Inflammatory macrophage treated with lipopolysaccharide for 1 hour (primary cell): Measurements from ENCODE around the gene NCOA7.
"Not testable (repeated sequence)": the region's sequence is repeated elsewhere in the genome, so short reads cannot be mapped to it uniquely, and the experiment has no call there.

ENCODE experiments used
- DNase-seq, 2 donors: peaks; one replicate each; pipeline ENCODE4 v3.0.0-alpha.2; 2020 to 2022

The NCOA7 gene

DNA sequence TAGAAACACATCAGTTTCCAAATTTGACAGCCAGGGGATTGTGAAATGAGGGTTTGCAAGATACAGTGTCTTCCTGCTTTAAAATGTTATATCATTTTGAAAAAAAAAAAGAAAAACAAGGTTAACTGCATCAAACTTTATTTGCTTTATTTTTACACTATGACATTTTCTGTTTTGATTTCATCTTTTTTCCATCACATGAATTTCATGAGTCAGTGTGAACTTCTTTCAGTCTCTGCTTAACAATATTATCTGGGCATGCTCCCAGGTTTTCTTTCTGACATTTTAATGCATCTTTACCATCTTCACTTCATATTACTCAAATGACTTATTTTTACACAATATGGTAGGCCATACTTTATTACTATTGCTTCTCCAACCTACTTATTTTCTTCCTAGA lies 1.9 kb downstream of the NCOA7 start:
- DNase-seq: no peak

GRCh38 chr6:125793280-125793679 lies 2.5 kb downstream of the NCOA7 start:
- DNase-seq: no peak

DNA sequence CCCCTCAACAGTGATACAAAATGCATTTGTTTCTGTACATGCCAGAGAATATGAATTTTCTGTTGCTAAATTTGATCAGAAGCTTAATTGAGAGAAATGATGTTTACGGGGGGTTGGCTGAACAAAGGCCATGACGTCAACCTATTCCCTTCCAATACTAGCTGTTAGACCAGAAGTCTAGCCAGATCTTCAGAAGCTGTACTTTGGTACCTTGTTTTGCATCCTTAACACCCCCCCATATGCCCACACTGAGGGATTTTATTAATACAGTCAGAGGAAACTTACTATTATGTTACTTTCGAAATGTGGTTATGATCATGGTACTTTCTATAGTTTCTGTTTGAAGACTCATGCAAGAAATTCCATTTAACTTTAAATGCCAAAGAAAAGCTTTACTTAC lies 3.1 kb downstream of the NCOA7 start:
- DNase-seq: no peak

GRCh38 chr6:125794342-125795137 lies 3.8 kb downstream of the NCOA7 start:
- no peak for DNase-seq

DNA sequence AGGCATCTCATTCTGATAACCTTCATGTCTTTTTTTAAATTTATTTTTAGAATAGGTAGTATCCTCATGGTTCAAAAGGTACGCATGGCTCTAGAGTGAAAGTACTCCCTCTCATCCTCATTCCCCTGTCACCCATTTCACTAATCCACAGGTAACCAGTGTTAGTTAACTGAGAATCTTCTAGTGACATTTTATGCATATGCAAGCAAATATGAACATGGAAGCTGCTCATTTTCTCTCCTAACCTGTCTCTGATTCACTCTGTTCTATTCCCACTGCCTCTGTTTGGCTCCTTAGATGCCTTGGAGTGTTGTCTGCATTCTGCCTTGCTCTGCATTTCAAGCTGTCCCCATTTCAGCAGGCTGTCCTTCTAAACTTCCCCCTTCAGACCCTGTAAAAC lies 4.5 kb downstream of the NCOA7 start:
- no peak for DNase-seq

GRCh38 chr6:125797120-125797885 lies 6.5 kb downstream of the NCOA7 start:
- no peak for DNase-seq

- DNase-seq: no peak
Observed at GRCh38 chr6:125797886-125798444, 7.2 kb downstream of the NCOA7 start.

DNA sequence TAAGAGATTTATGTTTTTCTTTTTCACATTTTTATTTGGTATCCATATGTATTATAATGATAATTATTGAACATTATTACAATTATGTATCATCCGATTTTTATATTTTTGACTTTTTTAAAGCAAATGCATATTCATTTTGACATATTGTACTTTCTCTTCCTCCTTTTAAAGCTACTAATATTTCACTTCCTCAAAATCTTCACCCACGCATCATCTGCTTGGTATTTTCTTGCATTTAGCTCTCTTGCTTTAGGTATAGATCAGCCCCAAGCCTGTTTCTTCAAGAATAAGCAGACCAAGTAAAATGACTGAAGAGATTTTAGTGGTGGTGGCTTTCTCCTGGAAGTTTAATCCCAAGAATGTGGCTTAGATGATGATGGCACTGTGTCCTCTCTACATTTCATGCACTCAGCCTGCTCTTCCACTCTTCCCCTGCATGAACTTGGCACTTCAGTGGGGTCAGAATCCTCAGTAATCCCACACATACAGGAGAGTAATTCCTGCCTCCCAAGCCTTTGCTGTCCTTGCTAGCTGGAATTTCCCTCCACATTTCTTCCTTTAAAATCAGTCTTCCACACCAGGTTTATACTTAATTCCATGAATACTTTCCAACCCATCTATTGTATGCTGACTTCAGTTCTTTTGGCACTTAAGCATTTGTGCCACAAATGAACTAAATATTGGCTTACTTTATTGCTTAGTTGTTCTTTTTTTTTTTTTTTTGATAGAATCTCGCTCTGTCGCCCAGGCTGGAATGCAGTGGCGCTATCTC lies 8.2 kb downstream of the NCOA7 start:
- DNase-seq: peak; percentile 76 to 88

DNA sequence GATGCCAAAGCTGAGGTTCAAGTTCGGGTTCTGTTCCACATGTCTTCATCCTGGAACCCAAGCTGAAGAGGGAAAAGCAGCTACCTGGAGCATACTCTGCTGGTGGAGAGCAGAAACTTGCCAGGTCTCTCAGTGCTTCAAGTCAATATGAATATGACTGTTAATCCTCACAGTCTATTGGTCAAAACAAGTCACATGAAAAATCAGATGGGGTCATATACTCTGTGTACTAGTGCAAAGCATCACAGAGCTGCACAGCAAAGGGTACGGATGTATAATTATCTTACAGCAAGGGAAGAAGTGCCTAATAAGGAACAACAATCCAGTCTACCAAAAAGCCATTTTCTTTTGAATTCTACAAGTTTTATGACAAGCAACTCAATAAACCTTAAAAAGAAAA lies 11.6 kb downstream of the NCOA7 start:
- DNase-seq: no peak

DNA sequence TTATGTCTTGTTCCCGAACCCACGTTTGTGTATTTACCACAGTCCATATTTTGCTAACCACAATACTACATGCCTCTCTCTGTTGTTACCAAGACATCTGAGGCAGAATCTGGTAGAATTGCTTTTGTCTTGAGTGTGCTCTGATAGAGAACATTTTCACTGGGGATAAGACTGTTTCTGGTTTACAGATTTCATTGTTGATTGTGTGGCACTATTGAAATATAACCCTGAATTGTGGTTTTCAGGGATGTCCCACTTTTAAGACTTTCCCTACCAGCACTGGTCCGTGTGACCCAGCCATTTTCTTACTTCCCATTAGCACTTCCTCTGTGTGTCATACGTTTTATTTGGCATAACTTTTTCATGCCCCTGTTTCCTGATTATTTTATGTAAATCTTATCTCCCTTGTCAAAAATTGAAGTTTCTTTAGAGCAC lies 12.2 kb downstream of the NCOA7 start:
- peak; percentile 74 to 77 for DNase-seq

DNA sequence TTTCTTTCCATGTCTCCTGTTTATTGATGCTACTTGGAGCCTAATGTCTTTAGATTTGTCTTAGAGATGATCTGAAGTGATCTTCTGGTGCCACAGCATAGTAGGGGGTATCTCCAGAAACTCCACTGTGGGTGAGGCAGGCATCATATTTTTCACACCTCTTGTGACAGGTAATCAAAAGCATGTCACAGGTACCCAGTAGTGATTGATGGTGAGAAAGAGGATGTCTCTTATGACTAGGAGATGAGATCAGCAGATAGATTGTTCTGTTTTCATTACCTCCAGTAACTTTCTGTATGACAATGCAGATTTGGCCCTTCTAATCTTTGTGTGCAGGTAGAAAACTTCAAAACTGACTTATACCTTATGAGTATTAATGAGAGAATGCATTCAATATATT lies 13.5 kb downstream of the NCOA7 start:
- DNase-seq: no peak

GRCh38 chr6:125804866-125805425 lies 14.2 kb downstream of the NCOA7 start:
- not testable (repeated sequence) for DNase-seq

- no peak for DNase-seq
Observed at GRCh38 chr6:125806813-125807212, 16.1 kb downstream of the NCOA7 start.

DNA sequence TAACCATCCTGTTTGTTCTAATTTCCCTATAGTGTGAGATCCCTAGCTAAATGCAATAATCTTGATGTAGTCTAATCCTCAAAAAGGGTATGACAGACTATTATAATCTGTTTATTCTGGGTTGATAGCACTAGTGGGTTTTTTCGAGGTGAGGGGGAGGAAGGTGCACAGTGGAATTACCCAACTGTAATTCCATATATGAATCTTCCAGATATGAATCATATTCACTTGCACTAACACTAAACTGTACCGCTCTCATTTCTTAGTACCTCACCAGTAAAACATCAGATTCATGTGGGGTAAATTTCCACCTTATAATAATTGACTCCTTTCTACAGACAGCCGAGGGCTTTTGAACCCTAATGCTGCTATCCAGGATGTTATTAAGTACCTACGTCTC lies 16.5 kb downstream of the NCOA7 start:
- DNase-seq: no peak

GRCh38 chr6:125808060-125808459 lies 17.3 kb downstream of the NCOA7 start:
- DNase-seq: peak in 1 of 2 donors; percentile 34

DNA sequence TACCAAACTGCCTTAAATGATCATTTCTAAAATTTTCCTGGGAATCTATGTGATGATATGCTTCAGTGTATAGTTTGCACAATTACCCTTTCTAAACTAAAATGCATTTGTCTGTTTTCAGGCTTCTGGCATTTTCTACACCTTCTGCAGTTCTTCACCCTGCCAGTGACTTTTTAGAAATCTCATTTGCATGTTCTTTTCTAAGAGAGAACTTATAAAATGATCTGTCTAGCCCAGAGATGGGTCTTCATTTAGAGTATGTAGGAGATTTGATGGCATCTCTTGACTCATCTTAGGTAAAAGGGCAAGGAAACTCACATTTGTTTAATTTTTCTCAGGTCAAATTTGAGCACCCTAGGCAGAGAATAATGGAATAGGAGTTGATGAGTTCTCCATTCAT lies 17.8 kb downstream of the NCOA7 start:
- no peak for DNase-seq

- peak in 1 of 2 donors; percentile 62 for DNase-seq
Observed at GRCh38 chr6:125809570-125810170, 18.9 kb downstream of the NCOA7 start.

- no peak for DNase-seq
Observed at GRCh38 chr6:125810445-125810844, 19.7 kb downstream of the NCOA7 start.

DNA sequence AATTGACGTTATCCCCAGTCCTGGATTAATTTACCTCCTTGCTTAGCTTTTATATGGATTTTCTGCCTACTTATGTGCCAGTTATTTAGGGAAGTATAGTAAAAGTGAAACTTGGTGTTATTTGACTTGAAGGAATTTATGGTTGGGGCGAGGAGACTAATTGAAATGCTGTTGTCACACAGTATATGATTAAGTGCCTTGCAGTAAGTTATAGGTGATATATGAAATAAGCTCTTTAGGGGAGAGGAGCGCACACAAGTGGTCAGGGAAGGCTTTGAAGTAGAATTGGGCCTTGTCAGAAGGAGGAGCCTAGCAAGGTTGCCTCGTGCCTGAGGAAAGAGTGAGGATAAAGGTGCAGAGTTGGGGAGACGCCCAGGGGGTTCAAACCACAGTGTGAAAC lies 20.5 kb downstream of the NCOA7 start:
- peak; percentile 59 to 65 for DNase-seq

- DNase-seq: no peak
Observed at GRCh38 chr6:125812394-125813292, 21.9 kb downstream of the NCOA7 start.

DNA sequence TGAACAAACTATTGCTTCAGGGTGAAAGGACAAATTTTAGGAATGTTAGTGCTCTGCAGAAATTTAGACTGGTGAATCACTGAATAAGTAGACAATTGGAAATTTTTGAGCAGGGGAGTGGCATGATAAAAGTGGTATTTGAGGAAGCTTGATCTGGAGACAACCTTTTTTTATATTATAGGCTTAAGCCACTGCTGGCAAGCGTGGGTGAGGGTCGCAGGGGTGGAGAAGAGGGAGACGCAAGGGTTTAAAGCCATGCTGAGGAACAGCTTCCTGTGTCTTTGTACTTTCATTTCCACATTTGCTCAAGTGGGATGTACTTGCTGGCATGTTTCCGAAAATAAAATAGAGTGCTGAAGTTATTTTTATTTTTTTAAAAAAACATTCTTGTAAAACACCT lies 23.7 kb downstream of the NCOA7 start:
- DNase-seq: peak; percentile 50 to 79
